Thoracic aorta (tissue), 2 donors: Measurements from ENCODE around the gene EXD2. TPM values are rescaled to one million over a fixed set of nuclear protein-coding genes. Genes with fewer than 3 reads are reported as not detected.

Source experiments
- ATAC-seq: fragments of 150-250 bp; one replicate; pipeline ENCODE4 v1.8.0; 2017; ENCODE audit warnings: low read depth; ENCODE audit not compliant: insufficient number of reproducible peaks, low FRiP score
- DNase-seq: peaks from one replicate; pipeline ENCODE4 v3.0.0-alpha.2; 2020; ENCODE audit warnings: low spot score
- H3K27ac ChIP-seq, 2 donors: fragments of 200-600 bp; sonication (generic); 1 replicate in 1 of 2; 2 replicates in 1 of 2; pipeline ENCODE4 v1.5.1; 2016; ENCODE audit warnings: mild to moderate bottlenecking in 2 of 2, moderate library complexity in 2 of 2
- H3K27me3 ChIP-seq: fragments of 200-600 bp; sonication (generic); replicated peaks from 2 replicates; pipeline ENCODE4 v1.6.0; 2016; ENCODE audit warnings: mild to moderate bottlenecking; ENCODE audit not compliant: insufficient read depth
- H3K36me3 ChIP-seq: fragments of 200-600 bp; sonication (generic); one replicate; pipeline ENCODE4 v1.5.1; 2016
- H3K4me1 ChIP-seq, 2 donors: fragments of 200-600 bp; sonication (generic); 1 replicate in 1 of 2; 2 replicates in 1 of 2; pipeline versions ENCODE4 v1.5.1 to v1.6.0; 2016; ENCODE audit warnings: low read depth in 2 of 2, mild to moderate bottlenecking in 1 of 2; ENCODE audit not compliant: control insufficient read depth in 1 of 2
- H3K4me3 ChIP-seq: fragments of 200-600 bp; sonication (generic); 2 replicates; pipeline ENCODE4 v1.5.1; 2016; ENCODE audit warnings: mild to moderate bottlenecking
- H3K9me3 ChIP-seq: fragments of 200-600 bp; sonication (generic); 2 replicates; pipeline ENCODE4 v1.5.1; 2016
- CTCF ChIP-seq: fragments of 200-600 bp; sonication (generic); IDR thresholded peaks from one replicate; pipeline ENCODE4 v1.5.1; 2019; ENCODE audit warnings: antibody characterized with exemption
- total RNA-seq, 2 donors: library from RNA; depleted of rRNA; stranded (reverse); fragments of >200 nt; gene quantifications; one replicate each; pipeline versions ENCODE4 v1.1.0 to v1.2.3, GENCODE V29; 2016

Gene EXD2
- total RNA-seq, 2 donors from 2014 or later: 10.4 to 10.9 TPM

GRCh38 chr14:69291396-69291795 is 100.1 kb downstream of the EXD2 start:
- Histone ChIP-seq H3K27ac (no peak overlapping the region), H3K4me3 (no peak overlapping the region), H3K27me3 (no peaks in the 10 kb centered on the region), H3K36me3 (no peaks in the 10 kb centered on the region), H3K4me1 (peaks cover 5 to 15% of the 10 kb centered on the region in 2 donors), H3K9me3 (no peaks in the 10 kb centered on the region)
- DNase-seq: no peak
- no peak for ATAC-seq
- TF ChIP-seq CTCF: no peak

GRCh38 chr14:69291891-69292561 is 100.7 kb downstream of the EXD2 start:
- DNase-seq: no peak

More at GRCh38 chr14:69291891-69292561, 100.7 kb downstream of the EXD2 start:
- no peak for ATAC-seq
- no peak for TF ChIP-seq CTCF
- Histone ChIP-seq H3K9me3 (no peaks in the 10 kb centered on the region), H3K27ac (no peak overlapping the region), H3K36me3 (no peaks in the 10 kb centered on the region), H3K27me3 (no peaks in the 10 kb centered on the region), H3K4me3 (no peak overlapping the region), H3K4me1 (peaks cover 4 to 14% of the 10 kb centered on the region in 2 donors)

Other genes with a start within 250 kb of the EXD2 start
- gene ACTN1, start 212.2 kb upstream of the EXD2 start, total RNA-seq: 1,000 to 10,000 TPM; 1,201 to 1,291 TPM
- gene DCAF5, start 38.4 kb upstream of the EXD2 start, total RNA-seq: 10 to 100 TPM; 37.6 to 42.0 TPM
- gene GALNT16, start 68.7 kb downstream of the EXD2 start, total RNA-seq: 10 to 100 TPM; 12.1 to 15.8 TPM
- 10 to 100 TPM; 55.5 to 55.9 TPM for gene ERH, start 206.8 kb downstream of the EXD2 start, total RNA-seq
- gene SLC39A9, start 207.2 kb downstream of the EXD2 start, total RNA-seq: 10 to 100 TPM; 44.3 to 58.8 TPM